ENCODE results near the gene RAB11FIP4.

- no peak for TF ChIP-seq POLR2A (IDR thresholded peaks at IDR 0.05)
- TF ChIP-seq, protein P1, sequence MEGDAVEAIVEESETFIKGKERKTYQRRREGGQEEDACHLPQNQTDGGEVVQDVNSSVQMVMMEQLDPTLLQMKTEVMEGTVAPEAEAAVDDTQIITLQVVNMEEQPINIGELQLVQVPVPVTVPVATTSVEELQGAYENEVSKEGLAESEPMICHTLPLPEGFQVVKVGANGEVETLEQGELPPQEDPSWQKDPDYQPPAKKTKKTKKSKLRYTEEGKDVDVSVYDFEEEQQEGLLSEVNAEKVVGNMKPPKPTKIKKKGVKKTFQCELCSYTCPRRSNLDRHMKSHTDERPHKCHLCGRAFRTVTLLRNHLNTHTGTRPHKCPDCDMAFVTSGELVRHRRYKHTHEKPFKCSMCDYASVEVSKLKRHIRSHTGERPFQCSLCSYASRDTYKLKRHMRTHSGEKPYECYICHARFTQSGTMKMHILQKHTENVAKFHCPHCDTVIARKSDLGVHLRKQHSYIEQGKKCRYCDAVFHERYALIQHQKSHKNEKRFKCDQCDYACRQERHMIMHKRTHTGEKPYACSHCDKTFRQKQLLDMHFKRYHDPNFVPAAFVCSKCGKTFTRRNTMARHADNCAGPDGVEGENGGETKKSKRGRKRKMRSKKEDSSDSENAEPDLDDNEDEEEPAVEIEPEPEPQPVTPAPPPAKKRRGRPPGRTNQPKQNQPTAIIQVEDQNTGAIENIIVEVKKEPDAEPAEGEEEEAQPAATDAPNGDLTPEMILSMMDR (IDR thresholded peaks at IDR 0.05) = no peak
Measured at GRCh38 chr17:31481783-31482081, 90.3 kb downstream of the RAB11FIP4 start.
